ENCODE results near the gene PLCG1. TPM values are rescaled to one million over a fixed set of nuclear protein-coding genes. Genes with fewer than 3 reads are reported as not detected.

The PLCG1 gene
- polyA plus RNA-seq, 2 of the 4 experiments (the other 2 are of a cell fraction): 22.0 to 65.0 TPM

GRCh38 chr20:41179961-41180360 is 42.6 kb downstream of the PLCG1 start:
- WGBS (ENCODE audit: missing lambda C conversion rate): 84% methylated on average over 8 of the region's 8 CpGs
- DNase-seq (ENCODE audit: low read depth in 1 of 2, low spot score in 1 of 2): no peak
- Histone ChIP-seq H3K27ac (no peak overlapping the region), H3K4me3 (no peak overlapping the region), H3K4me1 (peaks cover 13% of the 10 kb centered on the region; the same call in 2 of the 3 replicates), H3K4me2 (no peak overlapping the region), H3K9me3 (no peaks in the 10 kb centered on the region)
- no peak for ATAC-seq
- ChIA-PET CTCF (interaction anchor here (1.0 to 4.1 kb wide), 4 partner anchors 7 to 160 kb away, joined by 3 to 19 read pairs (median 4); partner anchors contain the start of gene LPIN3), POLR2A (no interaction called here)
- no peak for FAIRE-seq
- TF ChIP-seq CHD2 (IDR thresholded peaks at IDR 0.05; ENCODE audit: low read length, partially characterized antibody) (no peak), JUNB (IDR thresholded peaks at IDR 0.05) (no peak), KDM1A (IDR thresholded peaks at IDR 0.05; ENCODE audit: low read depth) (no peak), MAFK (IDR thresholded peaks at IDR 0.05; ENCODE audit: partially characterized antibody) (no peak), EHMT2 (IDR thresholded peaks at IDR 0.05; ENCODE audit: low read depth) (no peak), KDM5A (IDR thresholded peaks at IDR 0.05) (no peak), ZC3H11A (IDR thresholded peaks at IDR 0.05) (no peak), FOSB (CRISPR knock-in tag; IDR thresholded peaks at IDR 0.05) (no peak), BHLHE40 (IDR thresholded peaks at IDR 0.05; ENCODE audit: low read depth, low read length) (no peak), RNF2 (IDR thresholded peaks at IDR 0.05; ENCODE audit: borderline replicate concordance, low read depth) (no peak), SREBF2 (IDR thresholded peaks at IDR 0.05) (no peak), NFE2L2 (conservative IDR thresholded peaks at IDR 0.05; ENCODE audit: low read length) (no peak), RARB (CRISPR knock-in tag; IDR thresholded peaks at IDR 0.05) (no peak), ZNF302 (CRISPR knock-in tag; IDR thresholded peaks at IDR 0.05) (no peak), RCOR1 (IDR thresholded peaks at IDR 0.05; ENCODE audit: low read depth, low read length) (no peak), ESRRA (IDR thresholded peaks at IDR 0.05; ENCODE audit: borderline replicate concordance, low read length) (no peak), HES2 (IDR thresholded peaks at IDR 0.05) (no peak)
- TF ChIP-seq, protein P1, sequence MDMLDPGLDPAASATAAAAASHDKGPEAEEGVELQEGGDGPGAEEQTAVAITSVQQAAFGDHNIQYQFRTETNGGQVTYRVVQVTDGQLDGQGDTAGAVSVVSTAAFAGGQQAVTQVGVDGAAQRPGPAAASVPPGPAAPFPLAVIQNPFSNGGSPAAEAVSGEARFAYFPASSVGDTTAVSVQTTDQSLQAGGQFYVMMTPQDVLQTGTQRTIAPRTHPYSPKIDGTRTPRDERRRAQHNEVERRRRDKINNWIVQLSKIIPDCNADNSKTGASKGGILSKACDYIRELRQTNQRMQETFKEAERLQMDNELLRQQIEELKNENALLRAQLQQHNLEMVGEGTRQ (IDR thresholded peaks at IDR 0.05): no peak
- TF ChIP-seq, protein P2, sequence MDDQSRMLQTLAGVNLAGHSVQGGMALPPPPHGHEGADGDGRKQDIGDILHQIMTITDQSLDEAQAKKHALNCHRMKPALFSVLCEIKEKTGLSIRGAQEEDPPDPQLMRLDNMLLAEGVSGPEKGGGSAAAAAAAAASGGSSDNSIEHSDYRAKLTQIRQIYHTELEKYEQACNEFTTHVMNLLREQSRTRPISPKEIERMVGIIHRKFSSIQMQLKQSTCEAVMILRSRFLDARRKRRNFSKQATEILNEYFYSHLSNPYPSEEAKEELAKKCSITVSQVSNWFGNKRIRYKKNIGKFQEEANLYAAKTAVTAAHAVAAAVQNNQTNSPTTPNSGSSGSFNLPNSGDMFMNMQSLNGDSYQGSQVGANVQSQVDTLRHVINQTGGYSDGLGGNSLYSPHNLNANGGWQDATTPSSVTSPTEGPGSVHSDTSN (IDR thresholded peaks at IDR 0.05): no peak

DNA sequence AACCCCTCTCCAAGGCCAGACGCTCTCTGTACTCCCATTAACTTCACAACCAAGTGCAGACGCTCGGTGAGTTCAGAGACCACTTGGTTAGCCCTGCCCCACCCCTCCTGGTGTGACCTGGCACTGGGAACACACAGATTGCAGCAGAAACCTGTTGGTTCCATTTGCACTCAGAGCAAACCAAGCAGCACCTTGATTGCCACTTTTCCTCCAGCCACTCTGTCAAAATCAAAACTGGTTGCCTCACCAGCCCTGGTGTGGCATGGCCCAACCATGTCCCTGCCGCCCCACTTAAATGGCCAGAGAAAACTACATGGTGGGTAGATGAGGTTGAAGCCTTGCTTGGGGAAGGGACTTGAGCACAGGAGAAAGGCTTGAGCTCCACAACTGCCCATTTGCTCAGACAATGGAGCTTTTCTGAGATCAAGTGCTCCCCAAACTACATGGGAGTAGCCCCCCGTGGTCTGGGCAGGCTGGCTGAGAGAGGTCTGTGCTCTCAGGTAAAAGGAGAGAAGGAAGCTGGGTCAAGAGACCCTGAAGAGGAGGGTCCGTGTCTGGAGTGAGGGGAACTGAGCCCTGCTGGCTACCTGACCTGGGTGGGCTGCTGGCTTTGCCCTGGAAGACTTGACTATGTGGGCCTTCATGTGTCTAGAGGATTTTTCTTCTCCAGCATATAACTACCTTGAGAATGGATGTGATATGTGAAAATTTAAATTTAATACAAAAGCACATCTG is 43.4 kb downstream of the PLCG1 start:
- Histone ChIP-seq H3K4me1 (peaks cover 13% of the 10 kb centered on the region; the same call in 2 of the 3 replicates), H3K4me3 (no peak overlapping the region), H3K9me3 (no peaks in the 10 kb centered on the region), H3K27ac (no peak overlapping the region), H3K4me2 (no peak overlapping the region)
- 83% methylated on average over 6 of the region's 6 CpGs for WGBS (ENCODE audit: missing lambda C conversion rate)
- no peak for FAIRE-seq
- CTCF ChIA-PET: interaction anchor here (1.0 to 4.1 kb wide), 6 partner anchors 8 to 160 kb away, joined by 3 to 19 read pairs (median 4); partner anchors contain the start of gene LPIN3
- TF ChIP-seq, protein P3, sequence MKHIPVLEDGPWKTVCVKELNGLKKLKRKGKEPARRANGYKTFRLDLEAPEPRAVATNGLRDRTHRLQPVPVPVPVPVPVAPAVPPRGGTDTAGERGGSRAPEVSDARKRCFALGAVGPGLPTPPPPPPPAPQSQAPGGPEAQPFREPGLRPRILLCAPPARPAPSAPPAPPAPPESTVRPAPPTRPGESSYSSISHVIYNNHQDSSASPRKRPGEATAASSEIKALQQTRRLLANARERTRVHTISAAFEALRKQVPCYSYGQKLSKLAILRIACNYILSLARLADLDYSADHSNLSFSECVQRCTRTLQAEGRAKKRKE (CRISPR knock-in tag; IDR thresholded peaks at IDR 0.05; ENCODE audit: low read depth): no peak
- TF ChIP-seq SMC3 (IDR thresholded peaks at IDR 0.05): no peak
- TF ChIP-seq RNF2 (IDR thresholded peaks at IDR 0.05; ENCODE audit: borderline replicate concordance, low read depth): no peak
- TF ChIP-seq, protein P2 (IDR thresholded peaks at IDR 0.05): no peak
- no peak for TF ChIP-seq TP53 (CRISPR knock-in tag; IDR thresholded peaks at IDR 0.05)
- no peak for TF ChIP-seq RARB (CRISPR knock-in tag; IDR thresholded peaks at IDR 0.05)
- TF ChIP-seq RAD21 (conservative IDR thresholded peaks at IDR 0.05 in 1 of 2, IDR thresholded peaks at IDR 0.05 in 1 of 2): no peak
- TF ChIP-seq HOXB13 (CRISPR knock-in tag; IDR thresholded peaks at IDR 0.05; ENCODE audit: low read depth): no peak
- TF ChIP-seq GATA3 (IDR thresholded peaks at IDR 0.05; ENCODE audit: borderline replicate concordance): no peak
- no peak for TF ChIP-seq E2F6 (IDR thresholded peaks at IDR 0.05; ENCODE audit: borderline replicate concordance, low read depth)
- TF ChIP-seq CEBPB (IDR thresholded peaks at IDR 0.05): no peak
- TF ChIP-seq KDM5A (IDR thresholded peaks at IDR 0.05): no peak
- no peak for TF ChIP-seq CBX8 (IDR thresholded peaks at IDR 0.05)
- no peak for TF ChIP-seq FOSL2 (IDR thresholded peaks at IDR 0.05)
- no peak for TF ChIP-seq FOSL2 (CRISPR knock-in tag; IDR thresholded peaks at IDR 0.05)
- no peak for TF ChIP-seq BCL3 (IDR thresholded peaks at IDR 0.05)
- TF ChIP-seq HEYL (CRISPR knock-in tag; IDR thresholded peaks at IDR 0.05): no peak
- ATAC-seq: no peak
- POLR2A ChIA-PET: no interaction called here
- DNase-seq (ENCODE audit: low read depth in 1 of 2, low spot score in 1 of 2): no peak
